Activated CD8-positive, alpha-beta T cell treated with anti-CD3 and anti-CD28 coated beads for 36 hours (primary cell): Measurements from ENCODE around the gene OR4N5. TPM values are rescaled to one million over a fixed set of nuclear protein-coding genes. Genes with fewer than 3 reads are reported as not detected.
"Not testable (repeated sequence)": the region's sequence is repeated elsewhere in the genome, so short reads cannot be mapped to it uniquely, and the experiment has no call there.

Experiments used
- ATAC-seq: fragments of 200-7000 bp; cut with Tn5 transposase; one replicate; pipeline ENCODE4 v1.10.0; 2021; ENCODE audit warnings: mild to moderate bottlenecking, moderate library complexity
- CTCF ChIA-PET: fragments of 350-600 bp; sonication (Branson Sonifier 250); formaldehyde crosslinking; loops from one replicate; lab custom pipeline; 2021; ENCODE audit warnings: antibody characterized with exemption; lab: Charles Lee
- POLR2A ChIA-PET: fragments of 350-600 bp; sonication (Branson Sonifier 250); formaldehyde crosslinking; loops from one replicate; lab custom pipeline; 2021; ENCODE audit warnings: antibody characterized with exemption; lab: Charles Lee
- DNase-seq: peaks from one replicate; pipeline ENCODE4 v3.0.0-alpha.2; 2020
- H3K27ac Mint-ChIP-seq: one replicate; pipeline ENCODE4 v1.8.0; 2021; ENCODE audit warnings: mild to moderate bottlenecking, mixed read lengths
- H3K27me3 Mint-ChIP-seq: one replicate; pipeline ENCODE4 v1.8.0; 2021; ENCODE audit warnings: mixed read lengths
- H3K36me3 Mint-ChIP-seq: one replicate; pipeline ENCODE4 v1.8.0; 2021; ENCODE audit warnings: low read depth, mixed read lengths
- H3K4me1 Mint-ChIP-seq: one replicate; pipeline ENCODE4 v1.8.0; 2021; ENCODE audit warnings: low read depth, mixed read lengths
- H3K4me3 Mint-ChIP-seq: one replicate; pipeline ENCODE4 v1.8.0; 2021; ENCODE audit warnings: mild to moderate bottlenecking, moderate library complexity, mixed read lengths
- H3K9me3 Mint-ChIP-seq: one replicate; pipeline ENCODE4 v1.8.0; 2021; ENCODE audit warnings: mixed read lengths
- intact Hi-C: fragments of 100-400 bp; cut with micrococcal nuclease; formaldehyde crosslinking; loops from one replicate; pipeline ENCODE4 v1.10.0; 2022
- total RNA-seq, 2 experiments: library from RNA; stranded (reverse); gene quantifications; one replicate each; pipeline ENCODE4 v1.2.3, GENCODE V29; 2021
- TF ChIP-seq, protein P1 (sequence below): fragments of 200-600 bp; IDR thresholded peaks from one replicate; pipeline ENCODE4 v1.8.0; 2022; ENCODE audit warnings: antibody characterized with exemption, mild to moderate bottlenecking

OR4N5 gene
- total RNA-seq, 2 experiments from 2014 or later = not detected

DNA sequence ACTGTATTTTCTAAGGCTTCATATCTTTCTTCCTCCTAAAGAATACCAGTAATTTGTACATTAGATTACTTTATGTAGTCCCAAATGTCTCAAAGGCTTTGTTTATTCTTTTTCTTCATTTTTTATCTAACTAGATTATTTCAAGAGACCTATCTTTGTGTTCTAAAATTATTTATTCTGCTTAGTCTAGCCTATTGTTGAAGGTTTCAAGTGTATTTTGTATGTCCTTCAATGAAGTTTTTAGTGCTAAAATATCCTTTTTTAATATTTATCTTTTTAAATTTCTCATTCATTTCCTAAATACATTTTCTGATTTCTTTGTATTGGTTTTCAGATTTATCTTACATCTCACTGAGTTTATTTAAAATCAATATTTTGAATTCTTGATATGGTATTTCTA is 25.8 kb downstream of the OR4N5 start:
- Mint-ChIP-seq H3K27ac (no peak overlapping the region), H3K4me3 (no peak overlapping the region), H3K9me3 (peaks cover 15% of the 10 kb centered on the region), H3K36me3 (no peaks in the 10 kb centered on the region), H3K27me3 (peaks cover 5% of the 10 kb centered on the region), H3K4me1 (no peaks in the 10 kb centered on the region)
- ChIA-PET POLR2A (no interaction called here), CTCF (no interaction called here)
- intact Hi-C loops = no loop called here
- no peak for ATAC-seq
- TF ChIP-seq, protein P1, sequence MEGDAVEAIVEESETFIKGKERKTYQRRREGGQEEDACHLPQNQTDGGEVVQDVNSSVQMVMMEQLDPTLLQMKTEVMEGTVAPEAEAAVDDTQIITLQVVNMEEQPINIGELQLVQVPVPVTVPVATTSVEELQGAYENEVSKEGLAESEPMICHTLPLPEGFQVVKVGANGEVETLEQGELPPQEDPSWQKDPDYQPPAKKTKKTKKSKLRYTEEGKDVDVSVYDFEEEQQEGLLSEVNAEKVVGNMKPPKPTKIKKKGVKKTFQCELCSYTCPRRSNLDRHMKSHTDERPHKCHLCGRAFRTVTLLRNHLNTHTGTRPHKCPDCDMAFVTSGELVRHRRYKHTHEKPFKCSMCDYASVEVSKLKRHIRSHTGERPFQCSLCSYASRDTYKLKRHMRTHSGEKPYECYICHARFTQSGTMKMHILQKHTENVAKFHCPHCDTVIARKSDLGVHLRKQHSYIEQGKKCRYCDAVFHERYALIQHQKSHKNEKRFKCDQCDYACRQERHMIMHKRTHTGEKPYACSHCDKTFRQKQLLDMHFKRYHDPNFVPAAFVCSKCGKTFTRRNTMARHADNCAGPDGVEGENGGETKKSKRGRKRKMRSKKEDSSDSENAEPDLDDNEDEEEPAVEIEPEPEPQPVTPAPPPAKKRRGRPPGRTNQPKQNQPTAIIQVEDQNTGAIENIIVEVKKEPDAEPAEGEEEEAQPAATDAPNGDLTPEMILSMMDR = no peak
- no peak for DNase-seq

DNA sequence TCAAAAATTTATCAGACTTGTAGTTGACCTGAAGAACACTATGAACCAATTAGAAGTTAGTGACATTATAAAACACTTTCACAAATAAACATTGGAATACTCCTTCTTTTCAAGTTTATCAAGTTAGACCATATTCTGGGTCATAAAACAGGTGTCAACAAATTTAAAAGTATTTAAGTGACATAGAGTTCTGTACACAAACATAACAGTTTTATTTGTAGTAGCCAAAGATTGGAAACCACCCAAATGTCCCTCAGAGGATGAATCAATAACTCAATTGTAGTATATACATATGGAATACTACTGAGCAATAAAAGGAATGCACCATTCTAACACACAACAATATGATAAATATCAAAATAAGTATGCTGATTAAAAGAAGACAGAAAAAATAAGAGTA is 28.5 kb downstream of the OR4N5 start:
- peaks cover 15% of the 10 kb centered on the region for H3K9me3 Mint-ChIP-seq
- ATAC-seq = no peak
- no peaks in the 10 kb centered on the region for H3K4me1 Mint-ChIP-seq
- peaks cover 9% of the 10 kb centered on the region for H3K27me3 Mint-ChIP-seq
- no peaks in the 10 kb centered on the region for H3K36me3 Mint-ChIP-seq
- ChIA-PET CTCF (no interaction called here), POLR2A (no interaction called here)
- no peak overlapping the region for H3K27ac Mint-ChIP-seq
- DNase-seq = no peak
- TF ChIP-seq, protein P1 = no peak
- no peak overlapping the region for H3K4me3 Mint-ChIP-seq
- intact Hi-C loops = no loop called here

DNA sequence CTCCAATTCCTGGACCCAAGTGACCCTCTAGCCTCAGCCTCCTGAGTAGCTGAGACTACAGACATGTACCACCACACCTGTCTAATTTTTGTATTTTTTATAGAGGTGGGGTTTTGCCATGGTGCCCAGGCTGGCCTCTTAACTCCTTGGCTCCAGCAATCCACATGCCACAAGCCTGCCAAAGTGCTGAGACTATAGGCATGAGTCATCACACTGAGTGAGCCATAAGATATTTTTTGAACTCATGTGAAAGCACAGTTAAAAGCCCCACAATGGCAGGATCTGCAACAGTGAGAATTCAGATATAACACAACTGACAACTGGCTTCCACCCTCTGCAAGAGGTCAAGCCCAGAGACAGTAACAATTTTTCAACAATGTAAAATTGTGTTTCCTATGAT is 31.2 kb downstream of the OR4N5 start:
- CTCF ChIA-PET = interaction anchor here (0.6 kb wide), 1 partner anchor 10 kb away, joined by 3 read pairs; no protein-coding TSS in a partner anchor
- ATAC-seq, H3K36me3 Mint-ChIP-seq, H3K9me3 Mint-ChIP-seq, H3K27me3 Mint-ChIP-seq, intact Hi-C loops, H3K4me3 Mint-ChIP-seq, POLR2A ChIA-PET, DNase-seq, H3K27ac Mint-ChIP-seq, H3K4me1 Mint-ChIP-seq: not testable (repeated sequence)

DNA sequence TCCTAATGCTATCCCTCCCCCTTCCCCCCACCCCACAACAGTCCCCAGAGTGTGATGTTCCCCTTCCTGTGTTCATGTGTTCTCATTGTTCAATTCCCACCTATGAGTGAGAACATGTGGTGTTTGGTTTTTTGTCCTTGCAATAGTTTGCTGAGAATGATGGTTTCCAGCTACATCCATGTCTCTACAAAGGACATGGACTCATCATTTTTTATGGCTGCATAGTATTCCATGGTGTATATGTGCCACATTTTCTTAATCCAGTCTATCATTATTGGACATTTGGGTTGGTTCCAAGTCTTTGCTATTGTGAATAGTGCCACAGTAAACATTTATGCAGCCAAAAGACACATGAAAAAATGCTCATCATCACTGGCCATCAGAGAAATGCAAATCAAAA is 35.6 kb downstream of the OR4N5 start:
- H3K27ac Mint-ChIP-seq, H3K4me3 Mint-ChIP-seq, intact Hi-C loops, DNase-seq, H3K4me1 Mint-ChIP-seq, CTCF ChIA-PET, H3K36me3 Mint-ChIP-seq, H3K27me3 Mint-ChIP-seq, POLR2A ChIA-PET, H3K9me3 Mint-ChIP-seq, ATAC-seq: not testable (repeated sequence)

DNA sequence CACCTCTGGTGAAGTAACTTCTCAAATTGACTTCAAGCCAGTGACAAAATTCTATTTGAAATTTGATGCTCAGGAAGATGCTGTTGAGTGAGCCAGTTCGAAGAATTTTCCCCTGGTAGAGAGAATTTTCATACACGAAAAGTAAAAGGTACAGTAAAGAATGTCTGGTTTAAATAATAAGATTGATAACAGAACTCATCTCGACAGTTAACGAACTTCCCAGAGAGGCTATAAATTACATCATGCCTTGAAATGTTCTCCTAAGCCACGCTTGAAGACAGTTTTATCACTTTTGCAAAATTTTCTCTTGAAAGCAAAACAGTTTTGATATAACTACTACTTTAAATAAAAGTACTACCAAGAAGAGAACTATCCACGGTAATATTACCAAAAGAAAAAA is 37.7 kb downstream of the OR4N5 start:
- ChIA-PET POLR2A (no interaction called here), CTCF (no interaction called here)
- no peaks in the 10 kb centered on the region for H3K36me3 Mint-ChIP-seq
- no peak for ATAC-seq
- TF ChIP-seq, protein P1 = no peak
- intact Hi-C loops = no loop called here
- peaks cover 2% of the 10 kb centered on the region for H3K27me3 Mint-ChIP-seq
- no peak overlapping the region for H3K27ac Mint-ChIP-seq
- no peaks in the 10 kb centered on the region for H3K4me1 Mint-ChIP-seq
- H3K4me3 Mint-ChIP-seq = no peak overlapping the region
- no peak for DNase-seq
- H3K9me3 Mint-ChIP-seq = no peaks in the 10 kb centered on the region

DNA sequence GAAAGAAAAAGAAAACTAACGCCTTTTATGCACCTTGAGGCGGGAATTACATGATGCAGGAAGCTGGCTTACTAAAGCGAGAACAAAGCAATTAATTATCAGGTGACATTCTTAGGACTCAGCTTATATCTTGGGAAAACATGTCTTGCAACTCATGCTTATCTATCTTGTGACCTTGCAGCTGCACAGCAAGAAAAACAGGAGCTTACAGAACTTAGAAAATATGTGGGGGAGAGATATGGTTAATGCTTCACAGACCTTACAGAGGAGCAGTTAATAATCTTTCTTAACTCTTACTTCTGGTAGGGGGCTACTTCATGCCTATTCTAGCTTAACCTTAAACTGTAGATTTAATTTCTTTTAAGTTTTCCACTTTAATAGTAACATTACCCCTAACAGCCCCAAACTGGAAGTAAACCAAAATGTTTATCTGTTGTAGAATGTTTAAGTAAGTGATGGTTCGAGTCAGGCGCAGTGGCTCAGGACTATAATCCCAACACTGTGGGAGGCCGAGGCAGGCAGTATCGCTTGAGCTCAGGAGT is 38.9 kb downstream of the OR4N5 start:
- intact Hi-C loops = no loop called here
- ChIA-PET POLR2A (no interaction called here), CTCF (no interaction called here)
- ATAC-seq (no peak), DNase-seq (no peak)
- Mint-ChIP-seq H3K36me3 (no peaks in the 10 kb centered on the region), H3K27me3 (peaks cover 2% of the 10 kb centered on the region), H3K4me3 (no peak overlapping the region), H3K4me1 (no peaks in the 10 kb centered on the region), H3K27ac (no peak overlapping the region), H3K9me3 (no peaks in the 10 kb centered on the region)
- TF ChIP-seq, protein P1 = no peak
